H1 (cell line): ENCODE results near the gene KCNC1. TPM values are rescaled to one million over a fixed set of nuclear protein-coding genes. Genes with fewer than 3 reads are reported as not detected.

Source experiments
- EGR1 ChIP-seq: IDR thresholded peaks from 2 replicates; pipeline ENCODE4 v1.6.1; 2011; ENCODE audit warnings: low read depth, low read length, borderline replicate concordance
- JUND ChIP-seq: IDR thresholded peaks from 2 replicates; pipeline ENCODE4 v1.6.1; 2011; ENCODE audit warnings: mild to moderate bottlenecking, improper control_type of control experiment, low read length
- SP1 ChIP-seq: IDR thresholded peaks from 2 replicates; pipeline ENCODE4 v1.6.1; 2011; ENCODE audit warnings: low read depth, low read length
- YY1 ChIP-seq: IDR thresholded peaks from 2 replicates; pipeline ENCODE4 v1.6.1; 2011; ENCODE audit warnings: low read depth, mild to moderate bottlenecking, low read length
- polyA plus RNA-seq, 7 experiments: library from polyadenylated mRNA; depleted of rRNA in 3 of 7; stranded (reverse) in 5 of 7; unstranded in 2 of 7; fragments of >200 nt in 5 of 7; fragments of 200-250 nt in 2 of 7; gene quantifications; 1 replicate in 5 of 7; 2 replicates in 1 of 7; 4 replicates in 1 of 7; pipeline versions ENCODE4 v1.2.1 to v1.2.3, GENCODE V29; 2011 to 2013; ENCODE audit warnings: missing spikeins in 2 of 7, mixed read lengths in 2 of 7
- total RNA-seq: library from RNA; stranded (reverse); fragmentation: NEBNext Ultra II Directional; extraction: Animal tissue kit (Norgen Biotek cat#: 25700); gene quantifications from 2 replicates; pipeline ENCODE4 v1.2.1, GENCODE V29; 2021
- TF ChIP-seq, protein P1 (sequence below): IDR thresholded peaks from 2 replicates; pipeline ENCODE4 v1.6.1; 2012; ENCODE audit warnings: inconsistent platforms

Gene KCNC1
- total and polyA plus RNA-seq, 2 of the 8 experiments (the other 6 are each of a cell fraction or from before 2014, with no cell fraction given) = 0.11 to 0.26 TPM

- TF ChIP-seq, protein P1, sequence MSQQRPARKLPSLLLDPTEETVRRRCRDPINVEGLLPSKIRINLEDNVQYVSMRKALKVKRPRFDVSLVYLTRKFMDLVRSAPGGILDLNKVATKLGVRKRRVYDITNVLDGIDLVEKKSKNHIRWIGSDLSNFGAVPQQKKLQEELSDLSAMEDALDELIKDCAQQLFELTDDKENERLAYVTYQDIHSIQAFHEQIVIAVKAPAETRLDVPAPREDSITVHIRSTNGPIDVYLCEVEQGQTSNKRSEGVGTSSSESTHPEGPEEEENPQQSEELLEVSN = no peak
- TF ChIP-seq SP1 = no peak
- no peak for TF ChIP-seq YY1
- TF ChIP-seq EGR1 = no peak
- no peak for TF ChIP-seq JUND
These were observed 53.5 kb downstream of the KCNC1 start (continued) for GRCh38 chr11:17788084-17788483.
